ENCODE measurements around the gene GADL1. TPM values are rescaled to one million over a fixed set of nuclear protein-coding genes. Genes with fewer than 3 reads are reported as not detected.

The GADL1 gene
- polyA plus RNA-seq, 2 of the 4 experiments (the other 2 are of a cell fraction) = not detected

DNA sequence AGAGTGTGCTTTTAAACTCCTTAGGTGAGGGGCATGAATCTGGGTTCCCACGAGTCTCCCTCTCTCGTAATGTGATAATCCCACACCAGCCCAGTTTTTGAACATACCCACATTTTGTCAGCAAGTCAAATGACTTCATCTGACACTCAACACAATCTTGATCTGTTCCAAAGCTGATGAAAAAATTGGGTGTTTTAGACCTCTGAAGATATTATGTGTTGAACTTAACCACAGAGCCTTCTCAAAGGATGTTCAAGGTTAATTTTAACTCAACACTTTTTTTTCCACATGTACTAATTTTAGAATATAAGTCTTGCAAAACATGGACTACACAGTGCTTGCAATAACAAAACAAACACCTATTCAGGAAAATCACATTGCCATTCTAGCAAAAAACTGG, 164.9 kb downstream of the GADL1 start:
- ChIA-PET POLR2A (no interaction called here), CTCF (interaction anchor here (1.4 kb wide), 1 partner anchor 19 kb away, joined by 3 read pairs; no protein-coding TSS in a partner anchor)
- no peak for FAIRE-seq

DNA sequence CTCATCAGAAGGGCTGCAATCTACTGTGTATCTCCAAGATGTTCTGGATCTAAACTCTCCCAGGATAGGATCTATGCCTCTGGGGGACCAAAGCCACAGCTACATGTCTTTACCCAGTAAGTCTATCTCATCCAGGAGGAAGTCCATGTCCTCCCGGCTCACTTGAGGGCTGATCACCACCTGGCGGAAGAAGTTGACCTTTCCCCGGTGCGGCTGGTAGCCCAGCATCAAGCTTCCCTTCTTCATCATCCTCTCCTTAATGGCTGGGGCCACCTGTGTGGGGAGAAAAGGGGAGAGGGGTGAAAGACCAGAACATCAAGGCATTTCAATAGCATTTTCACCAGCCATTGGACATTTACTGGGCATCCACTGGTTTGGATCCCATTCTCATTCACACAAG, 166.3 kb downstream of the GADL1 start:
- 98% methylated on average over 4 of the region's 4 CpGs for WGBS (ENCODE audit: missing lambda C conversion rate)
- FAIRE-seq = no peak
- H3K27ac ChIP-seq = no peak overlapping the region
- TF ChIP-seq JUN (IDR thresholded peaks at IDR 0.05) = no peak
- TF ChIP-seq KDM5A (IDR thresholded peaks at IDR 0.05) = no peak
- TF ChIP-seq SMC3 (IDR thresholded peaks at IDR 0.05) = no peak
- TF ChIP-seq, protein P1, sequence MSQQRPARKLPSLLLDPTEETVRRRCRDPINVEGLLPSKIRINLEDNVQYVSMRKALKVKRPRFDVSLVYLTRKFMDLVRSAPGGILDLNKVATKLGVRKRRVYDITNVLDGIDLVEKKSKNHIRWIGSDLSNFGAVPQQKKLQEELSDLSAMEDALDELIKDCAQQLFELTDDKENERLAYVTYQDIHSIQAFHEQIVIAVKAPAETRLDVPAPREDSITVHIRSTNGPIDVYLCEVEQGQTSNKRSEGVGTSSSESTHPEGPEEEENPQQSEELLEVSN (IDR thresholded peaks at IDR 0.05; ENCODE audit: borderline replicate concordance, low read depth) = no peak
- no peak for TF ChIP-seq CEBPB (IDR thresholded peaks at IDR 0.05)
- DNase-seq (ENCODE audit: low read depth in 1 of 2, low spot score in 1 of 2) = no peak
- ChIA-PET POLR2A (no interaction called here), CTCF (no interaction called here)
- no peak overlapping the region for H3K4me3 ChIP-seq
- no peak for ATAC-seq
- H3K9me3 ChIP-seq = 0 out of 3 replicates have a peak, but pooled peaks cover 9% of the 10 kb centered on the region
- H3K4me1 ChIP-seq = no peaks in the 10 kb centered on the region
- no peak overlapping the region for H3K4me2 ChIP-seq

More for the DNA sequence above, 164.9 kb downstream of the GADL1 start:
- no peak overlapping the region for H3K4me3 ChIP-seq
- 100% methylated on average over 2 of the region's 2 CpGs for WGBS (ENCODE audit: missing lambda C conversion rate)
- H3K27ac ChIP-seq = no peak overlapping the region
- DNase-seq (ENCODE audit: low read depth in 1 of 2, low spot score in 1 of 2) (no peak), ATAC-seq (no peak)
- TF ChIP-seq, protein P2, sequence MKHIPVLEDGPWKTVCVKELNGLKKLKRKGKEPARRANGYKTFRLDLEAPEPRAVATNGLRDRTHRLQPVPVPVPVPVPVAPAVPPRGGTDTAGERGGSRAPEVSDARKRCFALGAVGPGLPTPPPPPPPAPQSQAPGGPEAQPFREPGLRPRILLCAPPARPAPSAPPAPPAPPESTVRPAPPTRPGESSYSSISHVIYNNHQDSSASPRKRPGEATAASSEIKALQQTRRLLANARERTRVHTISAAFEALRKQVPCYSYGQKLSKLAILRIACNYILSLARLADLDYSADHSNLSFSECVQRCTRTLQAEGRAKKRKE (CRISPR knock-in tag; IDR thresholded peaks at IDR 0.05; ENCODE audit: low read depth) = no peak
- TF ChIP-seq, protein P3, sequence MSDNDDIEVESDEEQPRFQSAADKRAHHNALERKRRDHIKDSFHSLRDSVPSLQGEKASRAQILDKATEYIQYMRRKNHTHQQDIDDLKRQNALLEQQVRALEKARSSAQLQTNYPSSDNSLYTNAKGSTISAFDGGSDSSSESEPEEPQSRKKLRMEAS (IDR thresholded peaks at IDR 0.05) = no peak
- no peak for TF ChIP-seq CBX2 (IDR thresholded peaks at IDR 0.05; ENCODE audit: borderline replicate concordance, low read depth)
- no peak for TF ChIP-seq RCOR1 (IDR thresholded peaks at IDR 0.05; ENCODE audit: low read depth, low read length)
- no peak for TF ChIP-seq CBX8 (IDR thresholded peaks at IDR 0.05)
- no peak for TF ChIP-seq PHF8 (IDR thresholded peaks at IDR 0.05; ENCODE audit: borderline replicate concordance, low read depth)
- TF ChIP-seq CHD4 (IDR thresholded peaks at IDR 0.05; ENCODE audit: borderline replicate concordance) = no peak
- TF ChIP-seq NR3C1 (IDR thresholded peaks at IDR 0.05) = no peak
- TF ChIP-seq BHLHE40 (IDR thresholded peaks at IDR 0.05; ENCODE audit: low read depth, low read length) = no peak
- TF ChIP-seq, protein P4, sequence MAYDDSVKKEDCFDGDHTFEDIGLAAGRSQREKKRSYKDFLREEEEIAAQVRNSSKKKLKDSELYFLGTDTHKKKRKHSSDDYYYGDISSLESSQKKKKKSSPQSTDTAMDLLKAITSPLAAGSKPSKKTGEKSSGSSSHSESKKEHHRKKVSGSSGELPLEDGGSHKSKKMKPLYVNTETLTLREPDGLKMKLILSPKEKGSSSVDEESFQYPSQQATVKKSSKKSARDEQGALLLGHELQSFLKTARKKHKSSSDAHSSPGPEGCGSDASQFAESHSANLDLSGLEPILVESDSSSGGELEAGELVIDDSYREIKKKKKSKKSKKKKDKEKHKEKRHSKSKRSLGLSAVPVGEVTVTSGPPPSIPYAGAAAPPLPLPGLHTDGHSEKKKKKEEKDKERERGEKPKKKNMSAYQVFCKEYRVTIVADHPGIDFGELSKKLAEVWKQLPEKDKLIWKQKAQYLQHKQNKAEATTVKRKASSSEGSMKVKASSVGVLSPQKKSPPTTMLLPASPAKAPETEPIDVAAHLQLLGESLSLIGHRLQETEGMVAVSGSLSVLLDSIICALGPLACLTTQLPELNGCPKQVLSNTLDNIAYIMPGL (CRISPR knock-in tag; IDR thresholded peaks at IDR 0.05; ENCODE audit: borderline replicate concordance) = no peak
- TF ChIP-seq, protein P5, sequence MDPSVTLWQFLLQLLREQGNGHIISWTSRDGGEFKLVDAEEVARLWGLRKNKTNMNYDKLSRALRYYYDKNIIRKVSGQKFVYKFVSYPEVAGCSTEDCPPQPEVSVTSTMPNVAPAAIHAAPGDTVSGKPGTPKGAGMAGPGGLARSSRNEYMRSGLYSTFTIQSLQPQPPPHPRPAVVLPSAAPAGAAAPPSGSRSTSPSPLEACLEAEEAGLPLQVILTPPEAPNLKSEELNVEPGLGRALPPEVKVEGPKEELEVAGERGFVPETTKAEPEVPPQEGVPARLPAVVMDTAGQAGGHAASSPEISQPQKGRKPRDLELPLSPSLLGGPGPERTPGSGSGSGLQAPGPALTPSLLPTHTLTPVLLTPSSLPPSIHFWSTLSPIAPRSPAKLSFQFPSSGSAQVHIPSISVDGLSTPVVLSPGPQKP (IDR thresholded peaks at IDR 0.05; ENCODE audit: low read depth, low read length) = no peak
- H3K4me1 ChIP-seq = no peaks in the 10 kb centered on the region
- H3K4me2 ChIP-seq = no peak overlapping the region
- H3K9me3 ChIP-seq = no peaks in the 10 kb centered on the region

DNA sequence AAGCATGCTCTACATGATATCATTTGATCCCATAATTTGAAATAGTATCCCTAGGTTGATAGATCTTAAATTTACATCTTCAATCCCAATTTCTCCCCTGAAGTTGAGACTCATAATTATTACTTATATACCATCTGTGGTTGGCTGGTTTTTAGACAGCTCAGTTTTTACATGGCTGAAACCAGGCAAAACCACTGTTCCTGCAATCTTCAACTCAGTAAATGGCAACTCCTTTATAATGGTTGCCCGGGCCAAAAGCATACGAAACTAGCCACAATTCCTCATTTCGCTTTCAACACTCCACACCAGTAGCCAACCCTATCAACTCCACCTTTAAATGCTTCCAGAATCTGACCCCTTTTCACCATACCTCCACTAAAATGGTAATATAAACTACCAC, 169.6 kb downstream of the GADL1 start:
- no peak for ATAC-seq
- Histone ChIP-seq H3K4me3 (no peak overlapping the region), H3K4me1 (peaks cover 20% of the 10 kb centered on the region), H3K4me2 (no peak overlapping the region), H3K27ac (no peak overlapping the region), H3K9me3 (peaks cover 14% of the 10 kb centered on the region; the same call in 1 of the 3 replicates)
- no peak for FAIRE-seq
- DNase-seq (ENCODE audit: low read depth in 1 of 2, low spot score in 1 of 2) = no peak
- 93% methylated on average over 3 of the region's 3 CpGs for WGBS (ENCODE audit: missing lambda C conversion rate)
- CTCF ChIA-PET = interaction anchor here (0.7 to 2.0 kb wide), 4 partner anchors 21 to 682 kb away, joined by 3 to 6 read pairs (median 3); no protein-coding TSS in a partner anchor
- POLR2A ChIA-PET = no interaction called here
- no peak for TF ChIP-seq TP53 (CRISPR knock-in tag; IDR thresholded peaks at IDR 0.05)
- no peak for TF ChIP-seq HOXA7 (CRISPR knock-in tag; IDR thresholded peaks at IDR 0.05)
- TF ChIP-seq SREBF2 (IDR thresholded peaks at IDR 0.05) = no peak
- TF ChIP-seq, protein P6, sequence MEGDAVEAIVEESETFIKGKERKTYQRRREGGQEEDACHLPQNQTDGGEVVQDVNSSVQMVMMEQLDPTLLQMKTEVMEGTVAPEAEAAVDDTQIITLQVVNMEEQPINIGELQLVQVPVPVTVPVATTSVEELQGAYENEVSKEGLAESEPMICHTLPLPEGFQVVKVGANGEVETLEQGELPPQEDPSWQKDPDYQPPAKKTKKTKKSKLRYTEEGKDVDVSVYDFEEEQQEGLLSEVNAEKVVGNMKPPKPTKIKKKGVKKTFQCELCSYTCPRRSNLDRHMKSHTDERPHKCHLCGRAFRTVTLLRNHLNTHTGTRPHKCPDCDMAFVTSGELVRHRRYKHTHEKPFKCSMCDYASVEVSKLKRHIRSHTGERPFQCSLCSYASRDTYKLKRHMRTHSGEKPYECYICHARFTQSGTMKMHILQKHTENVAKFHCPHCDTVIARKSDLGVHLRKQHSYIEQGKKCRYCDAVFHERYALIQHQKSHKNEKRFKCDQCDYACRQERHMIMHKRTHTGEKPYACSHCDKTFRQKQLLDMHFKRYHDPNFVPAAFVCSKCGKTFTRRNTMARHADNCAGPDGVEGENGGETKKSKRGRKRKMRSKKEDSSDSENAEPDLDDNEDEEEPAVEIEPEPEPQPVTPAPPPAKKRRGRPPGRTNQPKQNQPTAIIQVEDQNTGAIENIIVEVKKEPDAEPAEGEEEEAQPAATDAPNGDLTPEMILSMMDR (IDR thresholded peaks at IDR 0.05) = no peak
- TF ChIP-seq ZNF302 (CRISPR knock-in tag; IDR thresholded peaks at IDR 0.05) = no peak
- no peak for TF ChIP-seq MAZ (IDR thresholded peaks at IDR 0.05; ENCODE audit: borderline replicate concordance, low read depth, low read length)
- no peak for TF ChIP-seq GATA3 (IDR thresholded peaks at IDR 0.05; ENCODE audit: borderline replicate concordance)
- TF ChIP-seq ZFP36 (IDR thresholded peaks at IDR 0.05; ENCODE audit: borderline replicate concordance, partially characterized antibody) = no peak
- TF ChIP-seq, protein P7, sequence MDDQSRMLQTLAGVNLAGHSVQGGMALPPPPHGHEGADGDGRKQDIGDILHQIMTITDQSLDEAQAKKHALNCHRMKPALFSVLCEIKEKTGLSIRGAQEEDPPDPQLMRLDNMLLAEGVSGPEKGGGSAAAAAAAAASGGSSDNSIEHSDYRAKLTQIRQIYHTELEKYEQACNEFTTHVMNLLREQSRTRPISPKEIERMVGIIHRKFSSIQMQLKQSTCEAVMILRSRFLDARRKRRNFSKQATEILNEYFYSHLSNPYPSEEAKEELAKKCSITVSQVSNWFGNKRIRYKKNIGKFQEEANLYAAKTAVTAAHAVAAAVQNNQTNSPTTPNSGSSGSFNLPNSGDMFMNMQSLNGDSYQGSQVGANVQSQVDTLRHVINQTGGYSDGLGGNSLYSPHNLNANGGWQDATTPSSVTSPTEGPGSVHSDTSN (IDR thresholded peaks at IDR 0.05) = no peak
- TF ChIP-seq EP300 (IDR thresholded peaks at IDR 0.05) = no peak
- no peak for TF ChIP-seq CHD2 (IDR thresholded peaks at IDR 0.05; ENCODE audit: low read length, partially characterized antibody)
- no peak for TF ChIP-seq FOSB (CRISPR knock-in tag; IDR thresholded peaks at IDR 0.05)
- TF ChIP-seq KDM5A (IDR thresholded peaks at IDR 0.05) = no peak
- TF ChIP-seq TFCP2L1 (CRISPR knock-in tag; IDR thresholded peaks at IDR 0.05) = no peak

Measured in A549 (cell line).